ENCODE data around the gene DNAJC24. TPM values are rescaled to one million over a fixed set of nuclear protein-coding genes. Genes with fewer than 3 reads are reported as not detected.

Gene DNAJC24
- total RNA-seq, 3 donors from 2014 or later: 21.5 to 26.0 (median 24.6) TPM

GRCh38 chr11:31424652-31425051 is 55.0 kb downstream of the DNAJC24 start:
- no peak for DNase-seq
- Mint-ChIP-seq H3K27me3 (ENCODE audit: low read depth) (no peaks in the 10 kb centered on the region), H3K4me1 (ENCODE audit: low read depth) (no peaks in the 10 kb centered on the region), H3K36me3 (ENCODE audit: insufficient read depth) (peaks cover 13% of the 10 kb centered on the region), H3K9me3 (no peaks in the 10 kb centered on the region), H3K4me3 (no peak overlapping the region)
- ATAC-seq: no peak

GRCh38 chr11:31433851-31434250 is 64.2 kb downstream of the DNAJC24 start:
- ATAC-seq: no peak
- Mint-ChIP-seq H3K9me3 (peaks cover 5% of the 10 kb centered on the region), H3K27me3 (ENCODE audit: low read depth) (no peaks in the 10 kb centered on the region), H3K4me1 (ENCODE audit: low read depth) (peaks cover 11% of the 10 kb centered on the region), H3K4me3 (no peak overlapping the region), H3K36me3 (ENCODE audit: insufficient read depth) (peaks cover 15% of the 10 kb centered on the region)
- no peak for DNase-seq

- H3K9me3 Mint-ChIP-seq: peaks cover 11% of the 10 kb centered on the region
- no peaks in the 10 kb centered on the region for H3K27me3 Mint-ChIP-seq (ENCODE audit: low read depth)
- peaks cover 14% of the 10 kb centered on the region for H3K4me1 Mint-ChIP-seq (ENCODE audit: low read depth)
- no peaks in the 10 kb centered on the region for H3K36me3 Mint-ChIP-seq (ENCODE audit: insufficient read depth)
- no peak for ATAC-seq
- no peak for DNase-seq
- H3K4me3 Mint-ChIP-seq: no peak overlapping the region
Observed at GRCh38 chr11:31437742-31438435, 68.2 kb downstream of the DNAJC24 start.

DNA sequence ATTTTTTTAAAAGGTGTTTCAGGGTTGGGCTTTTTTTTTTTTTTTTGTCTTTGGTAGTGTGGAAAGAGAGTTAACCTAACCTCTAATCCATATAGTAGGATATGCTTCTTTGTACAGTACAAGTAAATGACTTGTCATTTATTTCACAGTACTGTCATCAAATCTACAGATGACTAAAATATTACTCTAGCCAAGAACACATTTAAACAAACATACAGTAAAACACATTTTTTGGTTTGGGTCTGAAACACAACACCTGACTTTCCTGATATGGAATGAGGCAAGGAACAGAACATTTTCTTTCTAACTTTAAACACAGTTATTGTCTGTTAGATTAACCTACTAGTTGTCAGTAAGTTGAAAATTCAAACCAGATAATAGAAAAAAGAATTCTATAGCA is 71.6 kb downstream of the DNAJC24 start:
- peaks cover 14% of the 10 kb centered on the region for H3K4me1 Mint-ChIP-seq (ENCODE audit: low read depth)
- ATAC-seq (no peak), DNase-seq (no peak)
- H3K9me3 Mint-ChIP-seq: peaks cover 11% of the 10 kb centered on the region
- no peaks in the 10 kb centered on the region for H3K27me3 Mint-ChIP-seq (ENCODE audit: low read depth)
- peaks cover 7% of the 10 kb centered on the region for H3K36me3 Mint-ChIP-seq (ENCODE audit: insufficient read depth)
- no peak overlapping the region for H3K4me3 Mint-ChIP-seq

GRCh38 chr11:31442086-31442485 is 72.4 kb downstream of the DNAJC24 start:
- ATAC-seq: no peak
- Mint-ChIP-seq H3K4me1 (ENCODE audit: low read depth) (peaks cover 13% of the 10 kb centered on the region), H3K4me3 (no peak overlapping the region)

GRCh38 chr11:31443802-31444201 is 74.1 kb downstream of the DNAJC24 start:
- Mint-ChIP-seq H3K27me3 (ENCODE audit: low read depth) (no peaks in the 10 kb centered on the region), H3K4me1 (ENCODE audit: low read depth) (peaks cover 3% of the 10 kb centered on the region), H3K36me3 (ENCODE audit: insufficient read depth) (peaks cover 20% of the 10 kb centered on the region), H3K4me3 (no peak overlapping the region), H3K9me3 (peaks cover 7% of the 10 kb centered on the region)
- DNase-seq: no peak
- ATAC-seq: no peak

More at GRCh38 chr11:31442086-31442485, 72.4 kb downstream of the DNAJC24 start:
- peaks cover 11% of the 10 kb centered on the region for H3K9me3 Mint-ChIP-seq
- no peak for DNase-seq
- no peaks in the 10 kb centered on the region for H3K27me3 Mint-ChIP-seq (ENCODE audit: low read depth)
- peaks cover 11% of the 10 kb centered on the region for H3K36me3 Mint-ChIP-seq (ENCODE audit: insufficient read depth)

DNA sequence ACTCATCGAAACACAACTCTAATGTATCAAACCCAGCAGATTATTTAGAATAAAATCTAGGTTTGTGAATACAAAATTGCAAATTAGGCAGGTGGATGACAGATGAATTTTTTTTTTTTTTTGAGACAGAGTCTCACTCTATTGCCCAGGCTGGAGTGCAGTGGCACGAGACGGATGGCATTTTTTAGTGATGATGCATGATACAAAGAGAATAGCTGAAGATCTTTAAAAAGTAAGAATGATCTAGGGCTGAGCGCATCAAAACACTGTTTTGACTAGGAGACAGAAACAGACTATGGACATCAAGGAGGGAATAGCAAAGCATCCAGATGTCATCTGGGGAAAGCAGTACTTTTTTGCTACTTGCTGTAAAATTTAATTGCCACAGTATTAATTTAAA is 76.0 kb downstream of the DNAJC24 start:
- H3K36me3 Mint-ChIP-seq (ENCODE audit: insufficient read depth): peaks cover 23% of the 10 kb centered on the region
- H3K27me3 Mint-ChIP-seq (ENCODE audit: low read depth): no peaks in the 10 kb centered on the region
- H3K9me3 Mint-ChIP-seq: no peaks in the 10 kb centered on the region
- no peaks in the 10 kb centered on the region for H3K4me1 Mint-ChIP-seq (ENCODE audit: low read depth)
- no peak overlapping the region for H3K4me3 Mint-ChIP-seq
- ATAC-seq (no peak), DNase-seq (no peak)

DNA sequence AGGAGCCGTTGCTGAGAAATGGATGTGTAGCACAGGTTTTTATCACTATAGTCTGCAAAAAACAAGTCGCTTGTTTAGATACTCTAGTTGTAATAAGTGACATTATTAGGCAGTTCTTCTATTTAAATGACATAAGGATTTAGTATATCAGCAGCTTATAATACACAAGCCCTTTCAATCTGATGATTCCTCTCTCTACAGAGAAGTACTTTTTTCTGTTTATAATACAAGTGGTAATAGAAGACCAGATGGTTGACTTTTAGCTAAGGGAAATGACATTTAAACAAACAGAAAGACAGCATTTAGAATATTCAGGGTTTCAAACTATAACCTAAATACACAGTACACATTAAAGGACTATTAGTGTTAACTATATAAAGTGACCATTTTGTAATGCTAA is 79.4 kb downstream of the DNAJC24 start:
- no peaks in the 10 kb centered on the region for H3K4me1 Mint-ChIP-seq (ENCODE audit: low read depth)
- ATAC-seq (no peak), DNase-seq (no peak)
- H3K27me3 Mint-ChIP-seq (ENCODE audit: low read depth): no peaks in the 10 kb centered on the region
- no peak overlapping the region for H3K4me3 Mint-ChIP-seq
- no peaks in the 10 kb centered on the region for H3K9me3 Mint-ChIP-seq
- H3K36me3 Mint-ChIP-seq (ENCODE audit: insufficient read depth): peaks cover 42% of the 10 kb centered on the region

- ATAC-seq (no peak), DNase-seq (no peak)
- no peak overlapping the region for H3K4me3 Mint-ChIP-seq
- no peaks in the 10 kb centered on the region for H3K4me1 Mint-ChIP-seq (ENCODE audit: low read depth)
- no peaks in the 10 kb centered on the region for H3K27me3 Mint-ChIP-seq (ENCODE audit: low read depth)
- H3K9me3 Mint-ChIP-seq: no peaks in the 10 kb centered on the region
- peaks cover 38% of the 10 kb centered on the region for H3K36me3 Mint-ChIP-seq (ENCODE audit: insufficient read depth)
Observed at GRCh38 chr11:31450841-31451240, 81.2 kb downstream of the DNAJC24 start.

- no peak for ATAC-seq
- Mint-ChIP-seq H3K9me3 (no peaks in the 10 kb centered on the region), H3K4me3 (no peak overlapping the region), H3K27me3 (ENCODE audit: low read depth) (no peaks in the 10 kb centered on the region), H3K4me1 (ENCODE audit: low read depth) (no peaks in the 10 kb centered on the region), H3K36me3 (ENCODE audit: insufficient read depth) (peaks cover 26% of the 10 kb centered on the region)
- no peak for DNase-seq
Observed at GRCh38 chr11:31455177-31455576, 85.5 kb downstream of the DNAJC24 start.

DNA sequence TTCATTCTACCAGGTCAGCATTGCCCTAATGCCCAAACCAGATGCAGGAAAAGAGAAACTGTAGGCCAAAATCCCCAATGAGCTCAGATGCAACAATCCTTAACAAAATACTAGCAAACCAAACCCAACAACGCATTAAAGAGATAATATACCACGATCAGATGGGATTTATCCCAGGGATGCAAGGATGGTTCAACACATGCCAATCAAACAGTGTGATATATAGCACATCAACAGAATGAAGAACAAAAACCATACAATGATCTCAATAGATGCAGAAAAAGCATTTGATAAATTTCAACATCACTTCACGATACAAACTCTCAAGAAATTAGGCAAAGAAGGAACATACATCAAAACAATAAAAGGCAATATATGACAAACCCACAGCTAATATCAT is 94.8 kb downstream of the DNAJC24 start:
- H3K4me3 Mint-ChIP-seq: no peak overlapping the region
- ATAC-seq (no peak), DNase-seq (no peak)
- H3K27me3 Mint-ChIP-seq (ENCODE audit: low read depth): no peaks in the 10 kb centered on the region
- H3K36me3 Mint-ChIP-seq (ENCODE audit: insufficient read depth): peaks cover 40% of the 10 kb centered on the region
- peaks cover 25% of the 10 kb centered on the region for H3K9me3 Mint-ChIP-seq
- H3K4me1 Mint-ChIP-seq (ENCODE audit: low read depth): peaks cover 2% of the 10 kb centered on the region

GRCh38 chr11:31474083-31474482 is 104.4 kb downstream of the DNAJC24 start:
- ATAC-seq (no peak), DNase-seq (no peak)
- Mint-ChIP-seq H3K27me3 (ENCODE audit: low read depth) (no peaks in the 10 kb centered on the region), H3K9me3 (no peaks in the 10 kb centered on the region), H3K36me3 (ENCODE audit: insufficient read depth) (peaks cover 13% of the 10 kb centered on the region), H3K4me1 (ENCODE audit: low read depth) (no peaks in the 10 kb centered on the region), H3K4me3 (no peak overlapping the region)

GRCh38 chr11:31477528-31478222 is 108.0 kb downstream of the DNAJC24 start:
- Mint-ChIP-seq H3K4me3 (no peak overlapping the region), H3K27me3 (ENCODE audit: low read depth) (no peaks in the 10 kb centered on the region), H3K36me3 (ENCODE audit: insufficient read depth) (peaks cover 3% of the 10 kb centered on the region), H3K4me1 (ENCODE audit: low read depth) (peaks cover 2% of the 10 kb centered on the region), H3K9me3 (no peaks in the 10 kb centered on the region)
- DNase-seq (no peak), ATAC-seq (no peak)

DNA sequence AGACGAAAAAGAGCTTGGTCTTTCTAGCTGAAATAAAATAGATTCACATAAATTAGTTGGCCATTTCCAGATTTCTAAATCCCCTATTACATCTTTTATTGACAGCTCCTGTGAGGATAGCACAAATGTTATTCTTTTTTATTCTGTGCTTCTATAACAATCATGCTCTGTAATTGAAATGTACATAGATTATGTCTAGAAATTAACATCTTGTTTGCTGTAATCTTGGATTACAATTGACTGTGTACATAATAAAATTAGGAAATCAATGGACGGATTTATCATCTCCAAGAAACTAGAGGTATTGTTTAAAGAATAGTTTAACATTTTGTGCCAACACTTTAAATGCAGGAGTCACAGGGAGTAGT is 108.5 kb downstream of the DNAJC24 start:
- ATAC-seq: no peak
- Mint-ChIP-seq H3K36me3 (ENCODE audit: insufficient read depth) (peaks cover 3% of the 10 kb centered on the region), H3K4me3 (no peak overlapping the region), H3K27me3 (ENCODE audit: low read depth) (no peaks in the 10 kb centered on the region), H3K4me1 (ENCODE audit: low read depth) (peaks cover 4% of the 10 kb centered on the region), H3K9me3 (no peaks in the 10 kb centered on the region)
- no peak for DNase-seq

DNA sequence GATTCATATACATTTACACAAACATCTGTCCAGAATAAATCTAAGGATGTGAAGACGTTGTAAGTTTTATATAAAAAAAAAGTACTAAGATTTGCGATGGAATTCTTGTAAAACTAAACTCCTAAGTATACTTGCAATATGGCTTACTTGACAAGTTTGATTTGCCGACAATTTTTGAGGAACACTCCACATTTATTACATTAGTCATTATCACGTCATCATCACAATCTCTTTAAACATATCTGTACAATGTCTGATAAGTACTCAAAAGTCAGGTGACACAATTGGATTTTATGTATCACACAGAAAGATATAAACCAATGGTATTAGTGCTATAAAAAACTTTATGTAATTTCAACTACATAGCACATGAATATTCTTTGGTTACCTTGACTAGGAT is 109.4 kb downstream of the DNAJC24 start:
- ATAC-seq (no peak), DNase-seq (no peak)
- peaks cover 4% of the 10 kb centered on the region for H3K4me1 Mint-ChIP-seq (ENCODE audit: low read depth)
- H3K36me3 Mint-ChIP-seq (ENCODE audit: insufficient read depth): peaks cover 3% of the 10 kb centered on the region
- H3K27me3 Mint-ChIP-seq (ENCODE audit: low read depth): no peaks in the 10 kb centered on the region
- H3K9me3 Mint-ChIP-seq: no peaks in the 10 kb centered on the region
- H3K4me3 Mint-ChIP-seq: no peak overlapping the region
